Fibroblast of lung (primary cell): ENCODE data around the gene INSRR. TPM values are rescaled to one million over a fixed set of nuclear protein-coding genes. Genes with fewer than 3 reads are reported as not detected.

Source experiments
- DNase-seq, 2 donors: peaks; one replicate each; pipeline versions ENCODE4 v3.0.0 to v3.0.0-alpha.2; 2010; ENCODE audit warnings: low read depth in 2 of 2
- H2AFZ ChIP-seq: 2 replicates; pipeline ENCODE4 v1.5.1; 2012; ENCODE audit warnings: low read length, control low read depth, inconsistent platforms
- H3K27ac ChIP-seq: 2 replicates; pipeline ENCODE4 v1.5.1; 2011; ENCODE audit warnings: low read length, control low read depth; ENCODE audit not compliant: insufficient read depth
- H3K27me3 ChIP-seq: 2 replicates; pipeline ENCODE4 v1.5.1; 2011; ENCODE audit warnings: mild to moderate bottlenecking, low read length; ENCODE audit not compliant: control insufficient read depth, insufficient read depth
- H3K36me3 ChIP-seq: 2 replicates; pipeline ENCODE4 v1.5.1; 2011; ENCODE audit warnings: low read length; ENCODE audit not compliant: control insufficient read depth, insufficient read depth
- H3K4me1 ChIP-seq: 2 replicates; pipeline ENCODE4 v1.5.1; 2011; ENCODE audit warnings: low read length; ENCODE audit not compliant: control insufficient read depth, insufficient read depth; ENCODE audit errors: extremely low read depth
- H3K4me2 ChIP-seq: 2 replicates; pipeline ENCODE4 v1.5.1; 2011; ENCODE audit warnings: low read length, control low read depth; ENCODE audit not compliant: insufficient read depth; ENCODE audit errors: extremely low read depth
- H3K4me3 ChIP-seq, 4 experiments: fragments of 200-600 bp in 1 of 4; sonication (generic) in 1 of 4; replicated peaks in 1 of 4; 2 replicates each; pipeline ENCODE4 v1.5.1; 2011 to 2016; ENCODE audit warnings: low read length in 4 of 4, low read depth in 3 of 4, mild to moderate bottlenecking in 3 of 4, control low read depth in 2 of 4, inconsistent platforms in 1 of 4, mixed read lengths in 1 of 4; ENCODE audit not compliant: insufficient read depth in 1 of 4; ENCODE audit errors: control extremely low read depth in 1 of 4
- H3K79me2 ChIP-seq: 2 replicates; pipeline ENCODE4 v1.5.1; 2012; ENCODE audit warnings: mild to moderate bottlenecking, low read length, inconsistent platforms; ENCODE audit not compliant: control insufficient read depth, insufficient read depth
- H3K9ac ChIP-seq: 2 replicates; pipeline ENCODE4 v1.5.1; 2011; ENCODE audit warnings: mild to moderate bottlenecking, low read length, control low read depth; ENCODE audit not compliant: insufficient read depth
- H3K9me3 ChIP-seq: 2 replicates; pipeline ENCODE4 v1.5.1; 2012; ENCODE audit warnings: low read depth, low read length; ENCODE audit not compliant: control insufficient read depth, insufficient read depth
- H4K20me1 ChIP-seq: 2 replicates; pipeline ENCODE4 v1.5.1; 2011; ENCODE audit warnings: low read length; ENCODE audit not compliant: control insufficient read depth, insufficient read depth; ENCODE audit errors: extremely low read depth
- EZH2 ChIP-seq: IDR thresholded peaks from 2 replicates; pipeline ENCODE4 v1.5.1; 2012; ENCODE audit warnings: low read length, control low read depth, mild to moderate bottlenecking; ENCODE audit errors: missing control alignments
- polyA plus RNA-seq, 2 donors: library from polyadenylated mRNA; depleted of rRNA in 1 of 2; stranded (reverse) in 1 of 2; unstranded in 1 of 2; fragments of >200 nt; gene quantifications; 2 replicates each; pipeline ENCODE4 v1.2.1, GENCODE V29; 2011 to 2012; ENCODE audit warnings: missing spikeins in 1 of 2
- total RNA-seq: library from RNA; depleted of rRNA; stranded (reverse); fragments of >200 nt; gene quantifications from 2 replicates; pipeline ENCODE4 v1.2.1, GENCODE V29; 2014
- TF ChIP-seq, protein P1 (sequence below), 2 donors: IDR thresholded peaks in 1 of 2; conservative IDR thresholded peaks in 1 of 2; 1 replicate in 1 of 2; 2 replicates in 1 of 2; pipeline ENCODE4 v1.5.1; 2011 to 2012; ENCODE audit warnings: low read length in 2 of 2, control low read depth in 1 of 2, inconsistent platforms in 1 of 2, low read depth in 1 of 2, mild to moderate bottlenecking in 1 of 2

The INSRR gene
- total and polyA plus RNA-seq, 2 donors (not counting 1 experiment from before 2014, with no cell fraction given) = not detected

DNA sequence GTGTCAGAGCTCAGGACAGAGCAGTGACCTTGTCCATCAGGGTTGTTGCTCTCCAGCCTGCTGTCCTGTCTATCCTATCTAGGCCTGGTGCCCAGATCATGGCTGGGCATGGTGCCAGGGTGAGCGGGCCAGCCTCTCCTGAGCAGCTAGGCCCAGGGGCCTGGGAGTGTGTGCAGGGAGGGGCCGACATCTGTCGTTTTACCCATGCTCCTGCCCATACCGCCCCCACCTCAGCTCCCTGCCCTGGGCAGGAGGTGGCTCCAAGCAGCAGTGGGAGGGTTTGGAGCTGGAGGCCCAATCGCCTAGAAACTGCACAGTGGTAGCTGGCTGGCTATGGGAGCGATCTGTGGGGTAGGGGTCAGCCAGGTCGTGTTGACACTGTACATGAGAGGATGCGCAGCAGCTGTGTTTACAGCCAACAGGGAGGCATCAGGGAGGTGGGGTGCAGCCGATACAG, 6.5 kb downstream of the INSRR start:
- DNase-seq = peak; percentile 11 to 48
- no peak overlapping the region for H3K27ac ChIP-seq
- H3K4me1 ChIP-seq = peaks cover 3% of the 10 kb centered on the region
- H3K4me3 ChIP-seq = no peak overlapping the region
- H3K9me3 ChIP-seq = no peaks in the 10 kb centered on the region
- H4K20me1 ChIP-seq = no peaks in the 10 kb centered on the region
- TF ChIP-seq, protein P1, sequence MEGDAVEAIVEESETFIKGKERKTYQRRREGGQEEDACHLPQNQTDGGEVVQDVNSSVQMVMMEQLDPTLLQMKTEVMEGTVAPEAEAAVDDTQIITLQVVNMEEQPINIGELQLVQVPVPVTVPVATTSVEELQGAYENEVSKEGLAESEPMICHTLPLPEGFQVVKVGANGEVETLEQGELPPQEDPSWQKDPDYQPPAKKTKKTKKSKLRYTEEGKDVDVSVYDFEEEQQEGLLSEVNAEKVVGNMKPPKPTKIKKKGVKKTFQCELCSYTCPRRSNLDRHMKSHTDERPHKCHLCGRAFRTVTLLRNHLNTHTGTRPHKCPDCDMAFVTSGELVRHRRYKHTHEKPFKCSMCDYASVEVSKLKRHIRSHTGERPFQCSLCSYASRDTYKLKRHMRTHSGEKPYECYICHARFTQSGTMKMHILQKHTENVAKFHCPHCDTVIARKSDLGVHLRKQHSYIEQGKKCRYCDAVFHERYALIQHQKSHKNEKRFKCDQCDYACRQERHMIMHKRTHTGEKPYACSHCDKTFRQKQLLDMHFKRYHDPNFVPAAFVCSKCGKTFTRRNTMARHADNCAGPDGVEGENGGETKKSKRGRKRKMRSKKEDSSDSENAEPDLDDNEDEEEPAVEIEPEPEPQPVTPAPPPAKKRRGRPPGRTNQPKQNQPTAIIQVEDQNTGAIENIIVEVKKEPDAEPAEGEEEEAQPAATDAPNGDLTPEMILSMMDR (conservative IDR thresholded peaks at IDR 0.05 in 1 of 2, IDR thresholded peaks at IDR 0.05 in 1 of 2; ENCODE audit: low read depth in 1 of 2, low read length in 2 of 2) = no peak
- TF ChIP-seq EZH2 = no peak
- no peak overlapping the region for H2AFZ ChIP-seq
- no peaks in the 10 kb centered on the region for H3K36me3 ChIP-seq
- peaks cover 51% of the 10 kb centered on the region for H3K27me3 ChIP-seq
- no peaks in the 10 kb centered on the region for H3K79me2 ChIP-seq
- H3K9ac ChIP-seq = no peak overlapping the region
- no peak overlapping the region for H3K4me2 ChIP-seq

DNA sequence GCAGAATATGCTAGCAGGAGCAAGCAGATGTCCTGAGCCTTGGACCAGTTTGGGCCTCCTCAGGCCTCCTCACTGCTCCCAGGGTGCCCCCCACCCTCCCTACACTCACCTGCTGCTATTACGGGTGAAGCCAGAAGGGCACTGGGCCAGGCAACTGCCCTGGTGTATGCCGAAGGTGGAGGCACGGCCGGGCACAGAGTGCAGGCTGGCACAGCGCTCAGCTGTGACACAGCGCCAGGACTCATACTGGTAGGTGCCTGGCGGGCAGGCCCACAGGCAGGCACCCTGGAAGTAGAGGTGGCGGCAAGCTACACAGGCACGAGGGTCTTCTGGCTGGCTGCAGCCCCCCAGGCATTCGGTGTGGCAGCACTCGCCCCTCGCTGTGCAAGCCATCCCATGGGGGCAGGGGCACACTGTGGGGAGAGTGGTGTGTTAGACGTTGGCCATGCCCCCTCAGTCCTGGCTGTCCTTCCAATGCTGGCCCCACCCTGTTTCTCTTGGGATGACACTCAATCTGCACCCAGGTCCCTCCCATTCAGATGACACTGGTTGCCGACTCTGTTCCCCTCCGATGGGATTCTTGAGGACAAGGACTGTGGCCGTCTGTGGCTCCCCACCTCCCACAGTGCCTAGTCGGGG, 7.0 kb downstream of the INSRR start:
- DNase-seq = no peak
- H3K9me3 ChIP-seq = no peaks in the 10 kb centered on the region
- H3K9ac ChIP-seq = no peak overlapping the region
- TF ChIP-seq, protein P1 (conservative IDR thresholded peaks at IDR 0.05 in 1 of 2, IDR thresholded peaks at IDR 0.05 in 1 of 2; ENCODE audit: low read depth in 1 of 2, low read length in 2 of 2) = no peak
- TF ChIP-seq EZH2 = no peak
- H3K27ac ChIP-seq = no peak overlapping the region
- peaks cover 51% of the 10 kb centered on the region for H3K27me3 ChIP-seq
- H3K4me2 ChIP-seq = no peak overlapping the region
- H3K4me3 ChIP-seq = no peak overlapping the region
- no peaks in the 10 kb centered on the region for H4K20me1 ChIP-seq
- no peaks in the 10 kb centered on the region for H3K36me3 ChIP-seq
- no peaks in the 10 kb centered on the region for H3K79me2 ChIP-seq
- peaks cover 3% of the 10 kb centered on the region for H3K4me1 ChIP-seq
- no peak overlapping the region for H2AFZ ChIP-seq

DNA sequence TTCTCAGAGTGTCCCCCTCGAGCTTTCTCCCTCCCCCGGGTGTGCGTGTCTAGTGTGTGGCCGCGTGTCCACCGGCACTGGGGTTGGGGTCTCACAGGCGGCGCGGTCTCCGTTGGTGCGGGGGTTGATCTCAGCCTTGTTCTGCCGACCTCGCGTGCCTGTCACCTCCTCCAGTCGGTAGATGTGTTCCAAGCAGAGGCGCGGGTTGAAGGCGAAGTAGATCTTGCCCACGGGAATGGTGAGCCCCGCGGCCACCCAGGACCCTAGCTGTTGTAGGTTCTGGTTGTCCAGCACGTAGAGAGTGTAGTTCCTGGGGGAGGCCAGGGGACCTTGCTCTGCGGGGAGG, 9.8 kb downstream of the INSRR start:
- Histone ChIP-seq H3K9ac (no peak overlapping the region), H3K9me3 (no peaks in the 10 kb centered on the region), H3K36me3 (no peaks in the 10 kb centered on the region), H4K20me1 (no peaks in the 10 kb centered on the region), H3K27ac (no peak overlapping the region), H3K4me1 (peaks cover 3% of the 10 kb centered on the region), H3K4me2 (no peak overlapping the region), H2AFZ (no peak overlapping the region), H3K79me2 (no peaks in the 10 kb centered on the region), H3K27me3 (peaks cover 55% of the 10 kb centered on the region), H3K4me3 (no peak overlapping the region)
- TF ChIP-seq, protein P1 (conservative IDR thresholded peaks at IDR 0.05 in 1 of 2, IDR thresholded peaks at IDR 0.05 in 1 of 2; ENCODE audit: low read depth in 1 of 2, low read length in 2 of 2) = no peak
- TF ChIP-seq EZH2 = peak; percentile 43
- DNase-seq = no peak
